CD4-positive, alpha-beta T cell (primary cell): ENCODE data around the gene GLRA3. TPM values are rescaled to one million over a fixed set of nuclear protein-coding genes. Genes with fewer than 3 reads are reported as not detected.

Source experiments
- ATAC-seq: fragments of 200-7000 bp; cut with Tn5 transposase; one replicate; pipeline ENCODE4 v1.10.0; 2022; ENCODE audit warnings: mild to moderate bottlenecking; ENCODE audit not compliant: poor library complexity
- CTCF ChIA-PET: fragments of 350-600 bp; sonication (Branson Sonifier 250); formaldehyde crosslinking; loops from one replicate; lab custom pipeline; 2021; ENCODE audit warnings: antibody characterized with exemption, inconsistent platforms; lab: Charles Lee
- POLR2A ChIA-PET: fragments of 350-600 bp; sonication (Branson Sonifier 250); formaldehyde crosslinking; loops from one replicate; lab custom pipeline; 2021; ENCODE audit warnings: antibody characterized with exemption, inconsistent platforms; lab: Charles Lee
- DNase-seq, 14 experiments: peaks; one replicate each; pipeline ENCODE4 v3.0.0-alpha.2; 2013 to 2020; ENCODE audit warnings: mixed read lengths in 2 of 14
- H3K27ac ChIP-seq, 2 donors: one replicate each; pipeline versions ENCODE4 v1.5.1 to v1.7.0; 2013; ENCODE audit warnings: low read length in 2 of 2, low read depth in 1 of 2, mild to moderate bottlenecking in 1 of 2
- H3K27me3 ChIP-seq, 2 experiments: 1 replicate in 1 of 2; 2 replicates in 1 of 2; pipeline versions ENCODE4 v1.6.1 to v1.7.0; 2013; ENCODE audit warnings: low read length in 2 of 2, control low read depth in 1 of 2, mild to moderate bottlenecking in 1 of 2, moderate library complexity in 1 of 2; ENCODE audit not compliant: insufficient read depth in 2 of 2, control insufficient read depth in 1 of 2
- H3K36me3 ChIP-seq: one replicate; pipeline ENCODE4 v1.6.1; 2013; ENCODE audit warnings: low read length, control low read depth; ENCODE audit not compliant: insufficient read depth
- H3K4me1 ChIP-seq: one replicate; pipeline ENCODE4 v1.6.1; 2013; ENCODE audit warnings: low read length, control low read depth; ENCODE audit not compliant: insufficient read depth
- H3K4me3 ChIP-seq: one replicate; pipeline ENCODE4 v1.5.1; 2013; ENCODE audit warnings: mild to moderate bottlenecking, low read length, moderate library complexity
- H3K9me3 ChIP-seq, 2 experiments: 1 replicate in 1 of 2; 2 replicates in 1 of 2; pipeline versions ENCODE4 v1.6.1 to v1.7.0; 2013; ENCODE audit warnings: low read length in 2 of 2, mild to moderate bottlenecking in 2 of 2, control low read depth in 1 of 2, moderate library complexity in 1 of 2; ENCODE audit not compliant: control insufficient read depth in 1 of 2, insufficient read depth in 1 of 2
- H3K27ac Mint-ChIP-seq: one replicate; pipeline ENCODE4 v1.8.0; 2020; ENCODE audit warnings: mixed read lengths
- H3K27me3 Mint-ChIP-seq: one replicate; pipeline ENCODE4 v1.8.0; 2021; ENCODE audit warnings: mixed read lengths
- H3K36me3 Mint-ChIP-seq: one replicate; pipeline ENCODE4 v1.8.0; 2021; ENCODE audit warnings: low read depth, mixed read lengths
- H3K4me1 Mint-ChIP-seq: one replicate; pipeline ENCODE4 v1.8.0; 2021; ENCODE audit warnings: low read depth, mixed read lengths
- H3K4me3 Mint-ChIP-seq: one replicate; pipeline ENCODE4 v1.8.0; 2020; ENCODE audit warnings: mild to moderate bottlenecking, mixed read lengths
- H3K9me3 Mint-ChIP-seq: one replicate; pipeline ENCODE4 v1.8.0; 2020; ENCODE audit warnings: mixed read lengths
- CTCF ChIP-seq: fragments of 200-600 bp; IDR thresholded peaks from one replicate; pipeline ENCODE4 v1.8.0; 2022; ENCODE audit warnings: antibody characterized with exemption, mild to moderate bottlenecking
- intact Hi-C, 2 experiments: fragments of 100-400 bp; cut with DNase I in 1 of 2; cut with micrococcal nuclease in 1 of 2; formaldehyde crosslinking; loops; one replicate each; pipeline versions ENCODE4 v1.15.1 to v1.9.0; 2023 to 2025; cut with DNase I, micrococcal nuclease
- total RNA-seq, 174 experiments: library from RNA in 2 of 174; stranded (reverse) in 2 of 174; gene quantifications; one replicate each; pipeline ENCODE4 v1.2.3 and lab custom pipeline; 2021 to 2026

Gene GLRA3
- total RNA-seq, 2 experiments from 2014 or later: not detected

- ATAC-seq (no peak), DNase-seq (no peak)
- Mint-ChIP-seq H3K4me3 (no peak overlapping the region), H3K36me3 (no peaks in the 10 kb centered on the region), H3K27ac (no peak overlapping the region), H3K27me3 (no peaks in the 10 kb centered on the region), H3K9me3 (no peaks in the 10 kb centered on the region), H3K4me1 (no peaks in the 10 kb centered on the region)
- Histone ChIP-seq H3K9me3 (no peaks in the 10 kb centered on the region), H3K27ac (no peak overlapping the region), H3K27me3 (peaks cover 0 to 4% of the 10 kb centered on the region in 2 experiments), H3K4me1 (no peaks in the 10 kb centered on the region), H3K36me3 (no peaks in the 10 kb centered on the region), H3K4me3 (no peak overlapping the region)
- intact Hi-C loops: no loop called here
- ChIA-PET CTCF (no interaction called here), POLR2A (no interaction called here)
- no peak for TF ChIP-seq CTCF
Measured at GRCh38 chr4:174708381-174708780, 120.7 kb downstream of the GLRA3 start.

- no peaks in the 10 kb centered on the region for H3K27me3 ChIP-seq
- TF ChIP-seq CTCF: no peak
- CTCF ChIA-PET: no interaction called here
Measured at GRCh38 chr4:174707902-174708301, 121.1 kb downstream of the GLRA3 start.

DNA sequence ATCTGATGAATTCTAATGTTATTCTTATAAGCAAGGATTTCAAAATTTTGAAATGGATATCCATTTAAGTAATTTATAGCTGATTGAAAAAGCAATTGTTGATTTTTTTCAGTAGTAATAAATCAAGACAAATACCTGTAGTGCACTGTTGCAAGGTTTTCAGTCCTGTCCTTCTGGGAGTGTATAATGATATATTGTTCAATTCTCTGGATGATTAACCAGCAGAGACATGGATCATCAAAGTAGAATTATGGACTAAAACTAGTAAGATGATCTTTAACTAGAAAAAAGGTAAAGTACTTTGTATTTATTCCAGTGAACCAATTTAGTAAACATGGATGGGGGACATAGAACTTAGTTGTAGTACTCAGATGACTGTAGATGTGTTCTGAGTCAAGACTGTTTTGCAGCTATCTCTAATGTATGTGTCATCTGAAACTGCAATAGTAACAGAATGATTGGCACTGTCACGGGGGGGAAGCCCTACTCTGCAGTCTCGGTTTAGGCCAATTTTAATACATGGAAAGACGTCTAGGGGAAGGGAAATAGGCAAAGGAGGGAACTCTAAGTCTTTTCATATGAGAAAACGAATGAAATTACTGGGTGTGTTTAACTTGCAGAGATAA, 121.9 kb downstream of the GLRA3 start:
- CTCF ChIA-PET: no interaction called here

More at GRCh38 chr4:174707902-174708301, 121.1 kb downstream of the GLRA3 start:
- intact Hi-C loops: no loop called here
- no peaks in the 10 kb centered on the region for H3K9me3 Mint-ChIP-seq
- H3K36me3 Mint-ChIP-seq: no peaks in the 10 kb centered on the region
- DNase-seq: no peak
- no peak overlapping the region for H3K27ac ChIP-seq
- no peak for ATAC-seq
- H3K4me1 Mint-ChIP-seq: no peaks in the 10 kb centered on the region
- no peak overlapping the region for H3K27ac Mint-ChIP-seq
- H3K4me3 ChIP-seq: no peak overlapping the region
- H3K36me3 ChIP-seq: no peaks in the 10 kb centered on the region
- POLR2A ChIA-PET: no interaction called here
- H3K4me3 Mint-ChIP-seq: no peak overlapping the region
- no peaks in the 10 kb centered on the region for H3K27me3 Mint-ChIP-seq
- H3K4me1 ChIP-seq: no peaks in the 10 kb centered on the region
- no peaks in the 10 kb centered on the region for H3K9me3 ChIP-seq

More for the DNA sequence above, 121.9 kb downstream of the GLRA3 start:
- Histone ChIP-seq H3K27me3 (no peaks in the 10 kb centered on the region), H3K27ac (no peak overlapping the region), H3K36me3 (no peaks in the 10 kb centered on the region), H3K4me1 (no peaks in the 10 kb centered on the region), H3K4me3 (no peak overlapping the region), H3K9me3 (no peaks in the 10 kb centered on the region)
- no peak overlapping the region for H3K4me3 Mint-ChIP-seq
- H3K4me1 Mint-ChIP-seq: no peaks in the 10 kb centered on the region
- TF ChIP-seq CTCF: no peak
- POLR2A ChIA-PET: no interaction called here
- no peaks in the 10 kb centered on the region for H3K36me3 Mint-ChIP-seq
- DNase-seq (no peak), ATAC-seq (no peak)
- no peak overlapping the region for H3K27ac Mint-ChIP-seq
- no peaks in the 10 kb centered on the region for H3K9me3 Mint-ChIP-seq
- intact Hi-C loops: no loop called here
- H3K27me3 Mint-ChIP-seq: no peaks in the 10 kb centered on the region
